ENCODE data around the gene MRPL4. TPM values are rescaled to one million over a fixed set of nuclear protein-coding genes. Genes with fewer than 3 reads are reported as not detected.

Gene MRPL4
- total RNA-seq, 1 experiment from 2014 or later = 99.3 TPM

DNA sequence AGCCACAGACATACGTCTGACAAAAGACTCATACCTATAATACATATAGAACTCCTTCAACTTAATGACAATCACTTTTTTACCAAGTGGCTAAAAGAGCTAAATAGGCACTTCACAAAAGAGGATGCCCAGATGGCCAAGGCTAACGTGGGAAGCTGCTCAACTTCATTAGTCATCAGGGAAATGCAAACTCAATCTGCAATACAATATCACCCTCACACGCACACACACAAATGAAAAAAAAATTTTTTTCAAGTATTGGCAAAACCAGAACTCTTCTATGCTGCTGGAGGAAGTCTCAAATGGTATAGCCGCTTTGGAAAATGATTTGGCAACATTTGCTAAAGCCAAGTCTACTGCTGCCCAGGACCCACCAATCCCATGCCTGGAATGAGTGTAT is 42.7 kb upstream of the MRPL4 start:
- no peaks in the 10 kb centered on the region for H4K20me1 ChIP-seq (ENCODE audit: control insufficient read depth, insufficient read depth, insufficient read length)
- H3K23me2 ChIP-seq (ENCODE audit: insufficient read length, low read depth, low read length, poor library complexity, severe bottlenecking) = no peaks in the 10 kb centered on the region
- no peak overlapping the region for H2BK15ac ChIP-seq (ENCODE audit: low read depth, low read length)
- Mint-ChIP-seq H3K4me1 (peaks cover 8 to 13% of the 10 kb centered on the region in 2 experiments), H3K9me3 (peaks cover 6 to 8% of the 10 kb centered on the region in 2 experiments; a peak in 2 of 5 replicates), H3K4me3 (no peak overlapping the region), H3K36me3 (ENCODE audit: insufficient read depth in 1 of 3, low read depth in 3 of 3) (no peaks in the 10 kb centered on the region; a peak in 1 of 7 replicates), H3K27me3 (ENCODE audit: low read depth) (peaks cover 7% of the 10 kb centered on the region; the same call in 1 of the 2 replicates), H3K27ac (no peak overlapping the region)
- no peak overlapping the region for H4K8ac ChIP-seq (replicated peaks; ENCODE audit: insufficient read length, low read depth, low read length)
- H3K27me3 ChIP-seq (ENCODE audit: insufficient read depth, low read length) = no peaks in the 10 kb centered on the region
- no CpG with 5 or more reads among the region's 4 CpGs for WGBS (ENCODE audit: extremely low coverage, insufficient read length, low lambda C conversion rate)
- no peaks in the 10 kb centered on the region for H3K79me2 ChIP-seq (ENCODE audit: insufficient read depth, low read length)
- no peak overlapping the region for H3K9ac ChIP-seq (ENCODE audit: extremely low read depth, insufficient read length, low read length)
- H3K14ac ChIP-seq (ENCODE audit: insufficient read depth, low read length) = no peak overlapping the region
- H3K4ac ChIP-seq (ENCODE audit: low read depth, low read length) = no peak overlapping the region
- DNase-seq = no peak
- no peak overlapping the region for H3K27ac ChIP-seq (ENCODE audit: insufficient read length, low read depth, low read length)
- H3K23ac ChIP-seq (ENCODE audit: insufficient read length, low read depth, low read length) = no peak overlapping the region
- no peak overlapping the region for H2BK5ac ChIP-seq (ENCODE audit: insufficient read length, low read length)
- no peak overlapping the region for H3K56ac ChIP-seq (ENCODE audit: insufficient read length, low read depth, low read length)
- H2AK5ac ChIP-seq (ENCODE audit: insufficient read length, low read length) = no peak overlapping the region
- no peak overlapping the region for H4K5ac ChIP-seq (ENCODE audit: insufficient read length, low read depth, low read length)
- no peaks in the 10 kb centered on the region for H3K79me1 ChIP-seq (ENCODE audit: insufficient read depth, low read depth, low read length, poor library complexity, severe bottlenecking)
- no peak overlapping the region for H2AFZ ChIP-seq (ENCODE audit: low read length)
- H2BK120ac ChIP-seq (ENCODE audit: low read depth, low read length, poor library complexity, severe bottlenecking) = no peak overlapping the region
- TF ChIP-seq, protein P1, sequence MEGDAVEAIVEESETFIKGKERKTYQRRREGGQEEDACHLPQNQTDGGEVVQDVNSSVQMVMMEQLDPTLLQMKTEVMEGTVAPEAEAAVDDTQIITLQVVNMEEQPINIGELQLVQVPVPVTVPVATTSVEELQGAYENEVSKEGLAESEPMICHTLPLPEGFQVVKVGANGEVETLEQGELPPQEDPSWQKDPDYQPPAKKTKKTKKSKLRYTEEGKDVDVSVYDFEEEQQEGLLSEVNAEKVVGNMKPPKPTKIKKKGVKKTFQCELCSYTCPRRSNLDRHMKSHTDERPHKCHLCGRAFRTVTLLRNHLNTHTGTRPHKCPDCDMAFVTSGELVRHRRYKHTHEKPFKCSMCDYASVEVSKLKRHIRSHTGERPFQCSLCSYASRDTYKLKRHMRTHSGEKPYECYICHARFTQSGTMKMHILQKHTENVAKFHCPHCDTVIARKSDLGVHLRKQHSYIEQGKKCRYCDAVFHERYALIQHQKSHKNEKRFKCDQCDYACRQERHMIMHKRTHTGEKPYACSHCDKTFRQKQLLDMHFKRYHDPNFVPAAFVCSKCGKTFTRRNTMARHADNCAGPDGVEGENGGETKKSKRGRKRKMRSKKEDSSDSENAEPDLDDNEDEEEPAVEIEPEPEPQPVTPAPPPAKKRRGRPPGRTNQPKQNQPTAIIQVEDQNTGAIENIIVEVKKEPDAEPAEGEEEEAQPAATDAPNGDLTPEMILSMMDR (conservative IDR thresholded peaks at IDR 0.05) = no peak
- H3K4me1 ChIP-seq (ENCODE audit: insufficient read depth, low read length) = no peaks in the 10 kb centered on the region
- no peak overlapping the region for H3T11ph ChIP-seq (ENCODE audit: low read length)
- H3K4me2 ChIP-seq (ENCODE audit: insufficient read depth, insufficient read length, low read length) = no peak overlapping the region
- no peak overlapping the region for H4K91ac ChIP-seq (ENCODE audit: insufficient read length, low read depth, low read length)
- H3K18ac ChIP-seq (ENCODE audit: insufficient read length, low read depth, low read length) = no peak overlapping the region
- H3K9me3 ChIP-seq (ENCODE audit: control insufficient read depth, low read depth, low read length) = no peaks in the 10 kb centered on the region
- no peak overlapping the region for H2BK20ac ChIP-seq (ENCODE audit: low read depth, low read length, poor library complexity, severe bottlenecking)
- no peak overlapping the region for H2BK12ac ChIP-seq (ENCODE audit: insufficient read length, low read depth, low read length)

Data from H9 (cell line).